Activated T-cell treated with anti-CD3 and anti-CD28 coated beads, Interleukin-2, amount 50 U/mL, for 1 hour (primary cell): ENCODE data around the gene GLRX2.
"Not testable (repeated sequence)": the region's sequence is repeated elsewhere in the genome, so short reads cannot be mapped to it uniquely, and the experiment has no call there.

Experiments used
- DNase-seq: peaks from one replicate; pipeline ENCODE4 v3.0.0-alpha.2; 2020

Gene GLRX2

GRCh38 chr1:193104907-193105820 is at the start of gene GLRX2:
Gene GLRX2, minus strand, starts transcription at chr1:193105414. Its CDS starts 32 bp downstream, at chr1:193105382.
- peak; percentile 70 for DNase-seq

- no peak for DNase-seq
These were observed 39.8 kb upstream of the GLRX2 start for GRCh38 chr1:193144999-193145398.

GRCh38 chr1:193144361-193144938 is 39.2 kb upstream of the GLRX2 start:
- no peak for DNase-seq

GRCh38 chr1:193143285-193143684 is 38.1 kb upstream of the GLRX2 start:
- no peak for DNase-seq

GRCh38 chr1:193142409-193142808 is 37.2 kb upstream of the GLRX2 start:
- DNase-seq: no peak

DNA sequence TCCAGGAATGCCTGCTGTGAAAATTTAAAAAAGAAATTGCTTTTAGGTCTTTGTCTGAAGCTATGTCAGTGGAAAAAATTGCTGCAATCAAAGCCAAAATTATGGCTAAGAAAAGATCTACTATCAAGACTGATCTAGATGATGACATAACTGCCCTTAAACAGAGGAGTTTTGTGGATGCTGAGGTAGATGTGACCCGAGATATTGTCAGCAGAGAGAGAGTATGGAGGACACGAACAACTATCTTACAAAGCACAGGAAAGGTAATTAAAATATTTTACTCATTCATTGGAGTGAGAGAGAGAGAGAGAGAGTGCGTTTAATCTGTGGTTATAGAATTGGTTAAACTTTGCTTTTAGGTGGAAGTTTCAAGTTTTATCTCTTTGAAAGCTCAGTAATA is 36.6 kb upstream of the GLRX2 start:
- no peak for DNase-seq

DNA sequence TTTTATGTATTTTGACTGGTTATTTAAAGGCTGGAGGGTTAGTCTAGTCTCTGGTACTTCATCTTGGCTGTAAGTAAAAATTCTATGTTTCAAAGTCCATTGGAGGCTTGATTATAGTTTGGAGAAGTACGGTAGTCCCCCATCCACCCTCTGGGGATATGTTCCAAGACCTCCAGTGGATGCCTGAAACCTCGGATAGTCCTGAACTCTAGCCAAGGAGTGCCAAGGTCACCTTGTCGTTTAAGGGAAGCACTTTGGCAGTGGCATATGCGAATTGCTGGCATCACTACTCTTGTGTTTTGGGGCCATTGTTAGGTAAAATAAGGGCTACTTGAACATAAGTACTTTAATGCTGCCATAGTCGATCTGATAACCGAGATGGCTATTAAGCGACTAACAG is 35.0 kb upstream of the GLRX2 start:
- DNase-seq: no peak

- DNase-seq: no peak
These were observed 26.1 kb upstream of the GLRX2 start for GRCh38 chr1:193131266-193131860.

- DNase-seq: no peak
These were observed 20.2 kb upstream of the GLRX2 start for GRCh38 chr1:193125369-193125768.

GRCh38 chr1:193123751-193124150 is 18.5 kb upstream of the GLRX2 start:
- DNase-seq: no peak

GRCh38 chr1:193121616-193122593 is 16.7 kb upstream of the GLRX2 start, which contains the start of gene CDC73:
Gene CDC73, plus strand, starts transcription at chr1:193122031. Its CDS starts 170 bp downstream, at chr1:193122201.
- peak; percentile 100 for DNase-seq

GRCh38 chr1:193120604-193121166 is 15.5 kb upstream of the GLRX2 start:
- DNase-seq: no peak

DNA sequence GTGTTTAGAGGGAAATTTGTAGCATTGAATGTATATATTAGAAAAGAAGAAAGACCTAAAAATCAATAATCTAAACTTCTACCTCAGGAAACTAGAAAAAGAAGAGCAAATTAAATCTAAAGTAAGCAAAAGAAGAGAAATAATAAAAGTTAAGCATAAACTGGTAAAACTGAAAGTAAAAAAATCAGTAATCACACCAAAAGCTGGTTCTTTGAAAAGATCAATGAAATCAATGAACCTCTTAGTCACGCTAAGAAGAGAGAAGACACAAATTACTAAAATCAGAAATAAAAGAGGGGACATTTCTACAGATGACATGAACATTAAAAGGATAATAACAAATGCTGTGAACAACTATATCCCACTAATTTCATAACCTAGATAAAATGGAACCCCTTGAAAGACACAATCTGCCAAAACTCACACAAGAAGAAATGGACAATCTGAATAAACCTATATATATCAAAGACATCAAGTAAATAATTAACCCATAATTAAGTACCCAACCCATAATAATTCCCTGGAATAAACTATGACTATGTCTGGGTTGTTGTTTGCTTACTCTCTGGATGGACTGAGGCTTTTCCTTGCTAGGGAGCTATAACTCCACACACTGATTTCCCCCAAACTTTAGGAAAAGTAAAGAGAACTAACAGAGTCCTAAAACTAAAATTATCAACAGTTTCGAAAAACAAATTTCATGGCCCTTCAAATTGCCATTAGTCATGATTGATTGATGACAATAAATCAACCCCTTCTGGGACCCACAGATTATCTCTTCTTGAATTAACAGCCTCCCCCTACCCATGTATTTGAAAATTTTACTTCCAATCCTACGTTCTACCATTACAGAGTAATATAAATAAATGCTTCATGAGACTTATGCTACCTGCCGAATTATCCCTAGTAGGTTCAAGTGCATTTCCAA is 13.9 kb upstream of the GLRX2 start:
- DNase-seq: no peak

DNA sequence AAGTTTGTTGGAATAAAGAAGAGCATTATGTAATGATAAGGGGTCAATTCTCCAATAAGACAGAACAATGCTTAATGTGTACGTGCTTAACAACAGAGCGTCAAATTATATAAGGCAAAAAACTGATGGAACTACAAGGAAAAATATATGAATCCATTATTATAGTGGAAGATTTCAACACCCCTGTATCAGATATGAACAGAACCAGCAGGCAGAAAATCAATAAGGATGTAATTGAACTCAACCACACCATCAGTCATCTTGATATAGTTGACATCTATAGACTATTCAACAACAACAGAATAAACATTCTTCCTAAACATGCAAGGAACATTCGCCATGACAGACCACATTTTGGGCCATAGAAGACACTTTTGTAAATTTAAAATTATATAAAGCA is 13.0 kb upstream of the GLRX2 start:
- DNase-seq: no peak

- not testable (repeated sequence) for DNase-seq
These were observed 12.0 kb upstream of the GLRX2 start for GRCh38 chr1:193117167-193117566.

- DNase-seq: no peak
These were observed 10.5 kb upstream of the GLRX2 start for GRCh38 chr1:193115629-193116227.

GRCh38 chr1:193114485-193115095 is 9.4 kb upstream of the GLRX2 start:
- DNase-seq: no peak

GRCh38 chr1:193113992-193114332 is 8.7 kb upstream of the GLRX2 start:
- no peak for DNase-seq

DNA sequence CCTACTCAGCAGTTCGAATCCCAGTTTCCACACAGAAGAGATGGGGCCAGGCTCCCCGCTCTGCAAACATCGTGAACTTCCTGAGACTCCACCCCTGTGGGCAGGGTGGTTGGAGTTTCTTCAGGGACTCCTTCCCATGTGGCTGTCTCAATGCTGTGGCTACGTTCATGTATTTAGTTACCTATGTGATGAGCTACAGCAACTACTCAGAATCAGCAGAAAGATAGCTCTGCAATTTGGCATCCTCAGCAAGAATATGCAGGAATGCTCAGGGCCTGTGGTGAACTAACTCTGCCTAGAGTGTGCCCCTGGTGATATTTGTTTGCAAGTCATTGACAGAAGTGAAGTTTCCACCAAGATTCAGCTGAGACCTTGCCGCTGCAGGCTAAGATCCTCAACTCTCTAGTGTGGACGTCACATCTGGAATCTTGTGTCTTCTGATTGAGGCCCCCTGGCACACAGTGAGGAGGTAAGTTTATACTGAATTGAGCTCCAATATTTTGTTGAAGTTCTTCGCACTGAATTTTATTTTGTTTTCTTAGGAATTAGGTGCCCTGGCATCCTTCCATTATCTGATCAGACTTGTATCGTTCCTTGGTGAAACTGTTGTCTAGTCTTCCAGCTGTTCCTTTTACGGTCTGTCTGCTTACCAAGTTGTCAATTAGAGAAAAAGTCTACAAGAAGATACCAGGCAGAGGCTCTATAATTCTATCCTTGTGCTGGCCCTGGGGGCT is 8.2 kb upstream of the GLRX2 start:
- DNase-seq: no peak
